GM21528 (cell line): ENCODE results near the gene KIAA2012.

Source experiments
- ATAC-seq: cut with Tn5 transposase; IDR thresholded peaks from one replicate; pipeline ENCODE4 v1.9.1; 2021; ENCODE audit warnings: mild to moderate bottlenecking, moderate library complexity; ENCODE audit not compliant: unreplicated experiment, low FRiP score

KIAA2012 gene

GRCh38 chr2:202140522-202141252 lies 67.6 kb downstream of the KIAA2012 start:
- no peak for ATAC-seq

- ATAC-seq = no peak
These were observed 68.4 kb downstream of the KIAA2012 start for GRCh38 chr2:202141329-202141947.

GRCh38 chr2:202142540-202142939 lies 69.5 kb downstream of the KIAA2012 start:
- ATAC-seq = no peak

GRCh38 chr2:202147775-202148174 lies 74.7 kb downstream of the KIAA2012 start:
- ATAC-seq = no peak

- no peak for ATAC-seq
These were observed 75.6 kb downstream of the KIAA2012 start for GRCh38 chr2:202148515-202149154.

GRCh38 chr2:202149155-202149762 lies 76.2 kb downstream of the KIAA2012 start:
- ATAC-seq = no peak

GRCh38 chr2:202149936-202150335 lies 76.9 kb downstream of the KIAA2012 start:
- ATAC-seq = no peak

GRCh38 chr2:202152104-202152715 lies 79.2 kb downstream of the KIAA2012 start:
- no peak for ATAC-seq

- ATAC-seq = no peak
These were observed 81.6 kb downstream of the KIAA2012 start for GRCh38 chr2:202154613-202155012.

GRCh38 chr2:202157211-202157990 lies 84.3 kb downstream of the KIAA2012 start:
- no peak for ATAC-seq

- ATAC-seq = no peak
These were observed 85.7 kb downstream of the KIAA2012 start for GRCh38 chr2:202158796-202159195.

- no peak for ATAC-seq
These were observed 88.2 kb downstream of the KIAA2012 start for GRCh38 chr2:202161151-202161835.

GRCh38 chr2:202164411-202164810 lies 91.4 kb downstream of the KIAA2012 start:
- ATAC-seq = no peak

- ATAC-seq = no peak
These were observed 92.2 kb downstream of the KIAA2012 start for GRCh38 chr2:202165208-202165607.

GRCh38 chr2:202165945-202166344 lies 92.9 kb downstream of the KIAA2012 start:
- no peak for ATAC-seq

GRCh38 chr2:202169131-202169530 lies 96.1 kb downstream of the KIAA2012 start:
- ATAC-seq = no peak

- no peak for ATAC-seq
These were observed 96.9 kb downstream of the KIAA2012 start for GRCh38 chr2:202169832-202170424.

- ATAC-seq = no peak
These were observed 98.3 kb downstream of the KIAA2012 start for GRCh38 chr2:202171241-202171825.
